Measurements from ENCODE around the gene SOHLH1. TPM values are rescaled to one million over a fixed set of nuclear protein-coding genes. Genes with fewer than 3 reads are reported as not detected.
"Not testable (repeated sequence)": the region's sequence is repeated elsewhere in the genome, so short reads cannot be mapped to it uniquely, and the experiment has no call there.

Gene SOHLH1
- total RNA-seq, 1 experiment from 2014 or later, result not detected

- no peak for DNase-seq
- intact Hi-C loops (cut with micrococcal nuclease), result no loop called here
- ChIA-PET CTCF (no interaction called here), POLR2A (ENCODE audit: unreplicated experiment) (no interaction called here)
- Histone ChIP-seq H3K9me2 (replicated peaks; ENCODE audit: low read length) (no peaks in the 10 kb centered on the region), H3K4me2 (ENCODE audit: low read length) (no peak overlapping the region), H3K27ac (ENCODE audit: low read length) (no peak overlapping the region), H3K9ac (ENCODE audit: low read length) (no peak overlapping the region), H3F3A (ENCODE audit: low read length, unreplicated experiment) (no peaks in the 10 kb centered on the region), H3K4me3 (ENCODE audit: low read length) (no peak overlapping the region), H3K27me3 (ENCODE audit: low read length) (peaks cover 11% of the 10 kb centered on the region), H3K36me3 (ENCODE audit: low read depth, low read length) (no peaks in the 10 kb centered on the region), H3K4me1 (ENCODE audit: insufficient read depth, low read length) (no peaks in the 10 kb centered on the region), H4K20me1 (ENCODE audit: low read length) (no peaks in the 10 kb centered on the region), H3K79me2 (ENCODE audit: low read length) (no peaks in the 10 kb centered on the region), H3K9me3 (ENCODE audit: low read length) (no peaks in the 10 kb centered on the region), H2AFZ (ENCODE audit: low read length) (no peak overlapping the region)
- TF ChIP-seq CTCF (conservative IDR thresholded peaks at IDR 0.05; ENCODE audit: low read depth, low read length) (no peak), EZH2phosphoT487 (IDR thresholded peaks at IDR 0.05; ENCODE audit: borderline replicate concordance, low read length) (no peak), EZH2 (IDR thresholded peaks at IDR 0.05; ENCODE audit: low read length, unreplicated experiment) (no peak)
- BruUV-seq (replicated peaks), result no TSS peak
- ATAC-seq, result no peak
These were observed 24.3 kb downstream of the SOHLH1 start for GRCh38 chr9:135674977-135675376.

- H3K27me3 ChIP-seq (ENCODE audit: low read length), result peaks cover 11% of the 10 kb centered on the region
- CTCF ChIA-PET, result interaction anchor here (0.6 kb wide), 1 partner anchor 225 kb away, joined by 9 read pairs; no protein-coding TSS in a partner anchor
- no peak for ATAC-seq
These were observed 25.3 kb downstream of the SOHLH1 start for GRCh38 chr9:135673941-135674340.

GRCh38 chr9:135672786-135673185, 26.5 kb downstream of the SOHLH1 start:
- H3K4me3 ChIP-seq (ENCODE audit: low read length); H3K9ac ChIP-seq (ENCODE audit: low read length); intact Hi-C loops (cut with micrococcal nuclease); H3K9me3 ChIP-seq (ENCODE audit: low read length); H3K27ac ChIP-seq (ENCODE audit: low read length); BruUV-seq (replicated peaks); H3K36me3 ChIP-seq (ENCODE audit: low read depth, low read length); H4K20me1 ChIP-seq (ENCODE audit: low read length); H3F3A ChIP-seq (ENCODE audit: low read length, unreplicated experiment); H2AFZ ChIP-seq (ENCODE audit: low read length); H3K9me2 ChIP-seq (replicated peaks; ENCODE audit: low read length); H3K79me2 ChIP-seq (ENCODE audit: low read length); CTCF ChIA-PET; POLR2A ChIA-PET (ENCODE audit: unreplicated experiment); H3K4me1 ChIP-seq (ENCODE audit: insufficient read depth, low read length); H3K4me2 ChIP-seq (ENCODE audit: low read length); ATAC-seq; DNase-seq: not testable (repeated sequence)
- H3K27me3 ChIP-seq (ENCODE audit: low read length), result peaks cover 11% of the 10 kb centered on the region

More at GRCh38 chr9:135673941-135674340, 25.3 kb downstream of the SOHLH1 start:
- Histone ChIP-seq H2AFZ (ENCODE audit: low read length) (no peak overlapping the region), H3K4me2 (ENCODE audit: low read length) (no peak overlapping the region), H3K9me3 (ENCODE audit: low read length) (no peaks in the 10 kb centered on the region), H3F3A (ENCODE audit: low read length, unreplicated experiment) (no peaks in the 10 kb centered on the region), H4K20me1 (ENCODE audit: low read length) (no peaks in the 10 kb centered on the region), H3K9ac (ENCODE audit: low read length) (no peak overlapping the region), H3K79me2 (ENCODE audit: low read length) (no peaks in the 10 kb centered on the region), H3K9me2 (replicated peaks; ENCODE audit: low read length) (no peaks in the 10 kb centered on the region), H3K27ac (ENCODE audit: low read length) (no peak overlapping the region), H3K36me3 (ENCODE audit: low read depth, low read length) (no peaks in the 10 kb centered on the region), H3K4me3 (ENCODE audit: low read length) (no peak overlapping the region), H3K4me1 (ENCODE audit: insufficient read depth, low read length) (no peaks in the 10 kb centered on the region)
- no TSS peak for BruUV-seq (replicated peaks)
- DNase-seq, result no peak
- intact Hi-C loops (cut with micrococcal nuclease), result no loop called here
- TF ChIP-seq EZH2 (IDR thresholded peaks at IDR 0.05; ENCODE audit: low read length, unreplicated experiment) (no peak), CTCF (conservative IDR thresholded peaks at IDR 0.05; ENCODE audit: low read depth, low read length) (no peak), EZH2phosphoT487 (IDR thresholded peaks at IDR 0.05; ENCODE audit: borderline replicate concordance, low read length) (no peak)
- POLR2A ChIA-PET (ENCODE audit: unreplicated experiment), result no interaction called here
